Non-pigmented ciliary epithelial cell (primary cell): ENCODE results near the gene GTPBP3.

Source experiments
- DNase-seq: peaks from one replicate; pipeline ENCODE4 v3.0.0-alpha.2; 2010; ENCODE audit warnings: low read depth

Gene GTPBP3

GRCh38 chr19:17309198-17309964, 28.0 kb upstream of the GTPBP3 start, which contains the start of gene DDA1:
Gene DDA1 (plus strand): TSS chr19:17309563. CDS start chr19:17309655, 92 bp downstream.
- peak; percentile 99 for DNase-seq

GRCh38 chr19:17309965-17310461, 27.3 kb upstream of the GTPBP3 start:
- no peak for DNase-seq

- no peak for DNase-seq
These were observed 25.7 kb upstream of the GTPBP3 start for GRCh38 chr19:17311455-17312188.

GRCh38 chr19:17312189-17313113, 24.9 kb upstream of the GTPBP3 start:
- DNase-seq: no peak

GRCh38 chr19:17314007-17314593, 23.3 kb upstream of the GTPBP3 start:
- no peak for DNase-seq

GRCh38 chr19:17318966-17319365, 18.4 kb upstream of the GTPBP3 start:
- no peak for DNase-seq

- no peak for DNase-seq
These were observed 17.7 kb upstream of the GTPBP3 start for GRCh38 chr19:17319473-17320238.

- no peak for DNase-seq
These were observed 16.9 kb upstream of the GTPBP3 start for GRCh38 chr19:17320435-17320834.

GRCh38 chr19:17321655-17322489, 15.5 kb upstream of the GTPBP3 start:
- no peak for DNase-seq

GRCh38 chr19:17322854-17323253, 14.5 kb upstream of the GTPBP3 start:
- DNase-seq: no peak

GRCh38 chr19:17323300-17323963, 13.9 kb upstream of the GTPBP3 start:
- DNase-seq: no peak

- DNase-seq: no peak
These were observed 13.4 kb upstream of the GTPBP3 start for GRCh38 chr19:17323964-17324332.

- no peak for DNase-seq
These were observed 12.8 kb upstream of the GTPBP3 start for GRCh38 chr19:17324357-17325114.

- no peak for DNase-seq
These were observed 12.2 kb upstream of the GTPBP3 start for GRCh38 chr19:17325133-17325532.

GRCh38 chr19:17325881-17326594, 11.3 kb upstream of the GTPBP3 start:
- no peak for DNase-seq

- no peak for DNase-seq
These were observed 10.8 kb upstream of the GTPBP3 start for GRCh38 chr19:17326595-17326966.

GRCh38 chr19:17327068-17327653, 10.2 kb upstream of the GTPBP3 start:
- DNase-seq: no peak
